Activated CD4-positive, alpha-beta T cell treated with anti-CD3 and anti-CD28 coated beads, Interleukin-2, amount 50 U/mL, for 48 hours (primary cell): ENCODE data around the gene TIAM2.

Experiments
- DNase-seq, 2 experiments: peaks; one replicate each; pipeline ENCODE4 v3.0.0-alpha.2; 2020

Gene TIAM2

DNA sequence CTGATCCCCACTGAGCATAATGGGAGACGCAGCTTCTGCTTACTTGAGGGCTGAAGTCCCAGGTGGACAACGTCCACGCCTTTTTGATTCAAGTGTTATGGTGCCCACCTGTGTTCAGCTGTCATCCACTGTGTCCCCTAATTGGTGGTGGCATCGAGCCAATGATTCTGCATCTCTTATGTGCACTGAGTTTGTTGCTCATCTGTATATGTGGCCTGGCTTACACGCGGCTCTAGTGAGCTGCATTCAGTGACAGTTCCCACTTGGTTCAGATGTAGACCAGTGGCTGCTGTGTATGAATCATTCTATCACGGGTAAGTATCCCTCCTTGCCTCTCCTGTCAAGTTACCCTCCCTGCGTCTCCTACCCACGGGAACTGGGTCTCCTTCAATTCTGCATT, 137.5 kb downstream of the TIAM2 start:
- no peak for DNase-seq

DNA sequence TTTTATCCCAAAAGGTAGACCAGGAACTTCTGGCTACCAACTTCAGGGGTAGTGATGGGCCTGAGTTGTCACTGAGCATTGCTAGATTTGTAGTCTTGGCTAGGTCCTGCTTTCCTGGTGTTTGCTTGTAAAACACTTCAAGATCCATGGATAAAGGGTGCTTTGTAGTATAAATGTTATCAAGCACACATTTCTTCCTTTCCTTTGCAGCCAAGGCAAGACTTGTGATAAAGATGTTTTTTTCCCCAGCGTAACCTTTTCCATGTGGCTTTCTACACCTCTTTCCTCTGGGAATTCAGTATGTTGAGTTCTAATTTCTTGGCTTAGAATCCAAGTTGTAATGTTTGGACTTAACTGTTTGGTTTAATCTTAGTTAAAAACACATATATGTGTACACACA, 145.9 kb downstream of the TIAM2 start:
- DNase-seq, result no peak

DNA sequence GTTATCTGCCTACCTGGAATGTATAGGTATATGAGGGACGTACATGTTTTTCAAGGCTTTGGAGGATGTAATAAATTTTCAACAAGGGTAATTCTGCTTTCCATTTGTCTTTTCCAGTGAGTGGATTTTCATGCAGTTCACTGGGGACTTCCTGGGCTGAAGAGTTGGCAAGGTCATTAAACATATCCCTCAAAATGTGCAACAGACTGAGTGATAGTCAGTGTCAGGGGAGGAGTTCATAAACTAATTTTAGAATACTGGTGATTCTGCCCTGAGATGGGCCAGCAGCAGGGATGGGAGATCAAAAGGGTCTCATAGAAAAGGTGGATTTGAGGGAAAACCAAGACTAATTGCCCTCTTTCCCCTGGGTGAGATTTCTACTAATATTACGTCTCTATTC, 146.4 kb downstream of the TIAM2 start:
- no peak for DNase-seq

DNA sequence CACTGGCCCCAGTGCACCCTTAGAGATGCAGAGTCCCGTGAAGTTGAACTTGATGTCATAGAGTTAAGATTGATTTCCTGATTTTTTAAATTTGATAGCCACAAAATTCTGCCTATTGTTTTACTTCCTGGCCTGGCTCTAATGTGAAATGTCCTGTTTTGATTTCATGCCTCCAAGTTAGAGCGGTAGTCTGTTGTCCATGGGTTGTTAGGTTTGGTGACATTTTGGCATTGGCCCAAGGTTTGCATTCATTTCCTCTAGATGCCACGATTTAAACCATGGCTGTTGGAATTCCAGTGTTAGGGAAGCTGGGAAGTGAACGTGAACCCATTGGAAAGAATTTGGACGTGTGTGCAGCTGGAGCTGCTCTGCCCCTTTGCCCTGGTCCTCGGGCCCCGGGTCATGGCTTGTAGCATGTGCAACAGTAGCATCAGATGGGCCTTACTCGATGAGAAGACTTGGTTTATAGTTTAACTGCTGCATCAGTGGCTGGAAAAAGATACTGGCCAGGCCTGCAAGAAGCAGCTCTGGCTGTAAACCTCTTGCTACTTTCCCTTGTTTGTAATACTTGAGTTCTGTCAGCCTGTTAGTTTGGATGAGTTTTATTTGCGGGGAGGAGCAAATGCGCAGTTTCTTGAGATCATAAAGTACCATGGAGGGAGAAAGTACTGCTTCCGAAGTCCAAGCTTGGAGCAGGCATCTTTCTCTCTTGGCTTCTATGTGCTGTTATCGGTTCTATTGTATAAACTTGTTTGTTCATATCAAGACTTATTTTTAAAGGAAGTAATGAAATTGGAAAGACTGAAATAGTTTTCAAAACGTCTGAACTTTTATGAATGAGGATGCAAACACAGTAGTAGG, 147.3 kb downstream of the TIAM2 start:
- no peak for DNase-seq

DNA sequence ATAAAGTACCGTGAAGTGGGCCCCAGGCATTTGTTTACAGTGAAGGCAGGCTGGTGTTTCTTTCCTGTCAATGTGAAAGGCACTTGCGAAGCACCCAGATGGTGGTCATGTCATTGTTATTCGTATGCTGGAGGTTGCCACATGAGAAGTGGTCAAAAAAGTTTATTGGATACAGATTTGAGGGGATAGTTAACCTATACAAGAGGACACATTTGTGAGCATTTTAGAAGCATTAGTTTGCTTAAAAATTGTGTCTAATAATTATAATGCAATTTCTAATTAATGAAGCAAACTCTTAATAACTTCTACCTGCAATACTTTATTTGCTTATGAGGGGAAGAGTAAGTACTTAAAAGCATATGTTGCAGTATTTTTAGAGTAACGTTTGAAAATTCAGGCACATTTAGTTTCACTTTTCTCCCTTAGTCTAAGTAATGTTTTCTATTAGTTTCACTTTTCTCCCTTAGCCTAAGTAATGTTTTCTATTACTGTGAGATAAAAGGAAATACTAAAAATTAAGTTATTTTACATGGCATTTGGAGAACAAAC, 148.0 kb downstream of the TIAM2 start:
- DNase-seq, result no peak

DNA sequence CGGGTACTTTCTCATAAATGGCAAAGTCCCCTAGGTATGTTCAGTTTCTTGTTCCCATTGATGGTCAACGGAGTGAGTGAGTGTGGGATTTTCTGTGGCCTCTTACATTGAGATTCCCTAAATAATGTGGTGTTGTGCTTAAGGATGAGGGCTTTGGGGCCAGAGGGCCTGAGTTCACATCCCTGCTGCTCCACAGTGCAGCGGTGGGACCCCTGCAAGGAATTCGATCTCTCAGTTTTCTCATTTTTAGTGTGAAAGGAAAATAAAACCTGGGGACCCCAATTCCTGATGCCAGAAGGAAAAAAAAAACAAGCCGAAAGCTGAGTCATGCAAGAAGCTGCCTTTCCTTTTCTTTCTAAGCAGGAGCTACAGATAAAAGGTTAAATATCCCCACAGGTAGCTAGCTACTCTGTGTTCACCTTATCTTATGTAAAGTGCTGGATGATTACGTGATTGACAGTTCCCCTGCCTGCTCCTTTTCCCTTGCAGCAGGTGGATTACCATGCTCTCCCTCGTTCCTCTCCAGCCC, 148.5 kb downstream of the TIAM2 start:
- no peak for DNase-seq

DNA sequence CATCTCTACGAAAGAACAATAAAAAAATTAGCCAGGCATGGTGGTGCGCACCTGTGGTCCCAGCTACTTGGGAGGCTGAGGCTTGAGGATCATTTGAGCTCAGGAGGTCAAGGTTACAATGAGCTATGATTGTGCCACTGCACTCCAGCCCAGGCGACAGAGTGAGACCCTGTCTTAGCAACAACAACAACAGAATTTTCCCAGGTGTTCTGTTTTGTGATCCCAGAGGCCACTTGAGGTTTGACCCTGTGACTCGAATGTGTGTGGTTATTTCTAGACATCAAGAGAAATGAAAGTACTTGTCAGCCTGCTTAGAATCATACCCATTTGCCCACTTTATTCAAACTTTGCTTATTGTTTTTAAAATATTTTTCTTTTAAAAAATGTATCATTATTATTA, 151.1 kb downstream of the TIAM2 start:
- no peak for DNase-seq

DNA sequence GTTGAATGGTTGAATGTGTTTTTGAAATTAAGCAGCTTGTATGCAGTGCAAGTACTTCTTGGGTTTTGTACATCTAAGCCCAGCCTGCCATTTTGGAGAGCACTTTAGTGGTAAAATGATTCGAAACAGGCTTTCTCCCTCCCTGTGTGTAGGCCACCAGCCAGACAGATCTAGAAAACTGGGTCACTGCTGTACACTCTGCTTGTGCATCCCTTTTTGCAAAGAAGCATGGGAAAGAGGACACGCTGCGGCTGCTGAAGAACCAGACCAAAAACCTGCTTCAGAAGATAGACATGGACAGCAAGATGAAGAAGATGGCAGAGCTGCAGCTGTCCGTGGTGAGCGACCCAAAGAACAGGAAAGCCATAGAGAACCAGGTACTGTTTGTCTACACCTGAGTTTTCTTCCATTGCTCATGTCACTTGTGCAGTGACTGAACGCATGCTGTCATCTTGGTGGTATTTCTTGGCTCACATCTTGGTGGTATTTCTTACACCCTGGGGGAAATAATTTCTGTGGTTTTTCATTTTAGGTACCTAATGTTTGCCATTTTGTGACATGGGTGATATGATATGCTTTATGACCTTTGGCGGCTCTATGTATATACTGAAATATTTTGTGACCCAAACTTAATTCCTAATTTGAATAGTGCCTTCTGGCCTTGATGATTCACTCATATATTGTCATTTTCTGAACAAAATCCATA, 153.0 kb downstream of the TIAM2 start:
- DNase-seq, result no peak

DNA sequence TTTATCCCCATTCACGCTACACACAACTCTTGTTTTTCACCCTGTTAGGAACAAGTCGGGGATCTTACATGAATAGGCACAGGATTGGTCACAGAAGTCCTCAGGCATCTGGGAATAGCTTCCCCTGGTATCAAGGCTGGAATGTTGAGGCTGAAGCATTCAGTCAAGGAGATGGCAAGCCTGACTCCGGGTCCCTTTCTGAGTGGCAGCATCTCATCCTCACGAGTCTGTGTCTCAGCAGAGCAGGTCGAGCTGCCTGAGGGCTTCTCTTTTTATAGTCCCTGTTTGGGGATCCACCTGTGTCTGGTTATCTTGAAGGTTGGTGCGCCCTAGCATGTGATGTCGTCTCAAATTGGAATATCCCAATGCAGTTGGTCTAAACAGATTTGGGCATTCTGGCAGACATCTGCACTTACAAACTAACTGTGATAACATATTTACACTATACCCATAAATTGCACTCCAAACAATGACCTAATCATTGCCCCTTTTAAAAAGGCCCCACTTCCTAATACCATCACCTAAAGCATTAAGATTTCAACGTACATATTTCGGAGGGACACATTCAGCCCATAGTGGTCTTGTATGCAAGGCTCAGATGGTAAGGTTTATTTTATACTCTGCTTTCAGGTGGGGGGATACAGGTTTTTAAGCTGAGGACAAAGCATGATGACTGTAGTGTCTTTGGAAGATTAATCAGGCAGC, 156.0 kb downstream of the TIAM2 start:
- no peak for DNase-seq

DNA sequence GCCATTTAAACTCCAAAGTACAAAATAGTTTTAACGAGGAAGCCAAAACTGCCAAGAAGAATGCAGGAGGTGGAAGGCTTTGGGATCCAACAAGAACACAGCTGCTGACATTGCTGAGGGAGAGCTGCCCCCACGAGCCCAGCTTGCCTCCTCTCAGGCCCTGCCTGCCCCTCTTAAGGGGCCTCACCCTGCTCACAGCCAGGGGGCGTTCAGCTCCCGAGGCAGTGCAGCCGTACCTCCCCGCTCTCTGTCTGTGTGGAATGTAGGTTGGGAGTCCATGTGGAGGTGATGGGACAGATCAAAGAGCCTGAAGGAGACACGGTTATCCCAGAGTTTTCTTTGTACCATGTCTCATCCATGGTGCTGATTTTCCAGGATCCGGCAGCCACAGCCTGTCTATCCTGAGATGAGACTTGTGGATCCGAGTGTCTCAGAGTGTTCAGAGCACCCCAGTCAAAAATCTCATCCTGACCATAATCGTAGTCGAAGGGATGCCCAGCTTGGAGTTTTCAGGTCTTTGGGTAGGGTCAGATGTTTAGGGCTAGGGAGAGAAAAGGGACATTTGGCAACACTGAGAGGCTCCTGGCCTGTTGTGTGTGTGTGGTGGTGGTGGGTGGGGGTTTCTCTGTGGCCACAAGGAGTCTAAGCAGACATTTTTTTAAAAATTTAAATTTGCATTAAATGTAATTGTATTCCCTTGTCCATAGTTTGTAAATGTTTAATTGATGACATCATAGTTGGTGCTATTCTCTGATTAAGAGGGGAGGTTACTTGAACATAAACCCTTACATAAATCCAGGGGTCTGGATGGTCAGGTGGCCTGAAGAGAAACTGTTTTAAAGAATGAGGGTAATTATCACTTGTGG, 157.3 kb downstream of the TIAM2 start:
- no peak for DNase-seq

DNA sequence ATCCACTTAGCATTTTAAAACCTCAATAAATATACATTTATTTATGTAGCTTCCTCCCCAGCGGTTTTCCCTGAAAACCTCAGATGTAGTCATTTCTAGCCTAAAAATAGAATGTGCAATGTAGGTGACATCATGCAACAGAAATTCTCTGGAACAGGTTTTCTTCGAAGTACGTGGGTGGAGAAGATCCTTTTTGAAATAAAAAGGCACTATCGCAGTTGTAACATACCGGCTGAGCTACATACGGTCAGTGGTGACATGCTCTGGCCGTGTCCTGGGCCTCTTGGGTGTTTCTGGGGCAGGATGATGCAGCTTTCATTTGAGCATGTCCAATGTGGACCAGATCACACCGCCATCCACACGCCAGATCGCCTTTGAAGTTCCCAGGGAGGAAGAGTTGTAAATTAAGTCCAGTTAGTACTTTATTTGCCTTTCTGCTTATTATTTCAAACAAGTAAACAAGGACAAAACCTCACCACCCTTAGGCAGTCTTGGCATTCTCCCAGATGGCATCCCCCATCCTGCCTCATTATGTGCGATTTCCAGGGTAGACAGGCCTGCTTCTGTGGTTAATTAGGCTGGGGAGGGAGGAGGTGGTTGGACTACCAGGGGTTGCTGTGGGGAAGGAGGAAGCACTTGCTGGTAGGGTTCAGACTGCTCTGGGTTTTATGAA, 159.2 kb downstream of the TIAM2 start:
- DNase-seq, result peak; percentile 42 to 59

DNA sequence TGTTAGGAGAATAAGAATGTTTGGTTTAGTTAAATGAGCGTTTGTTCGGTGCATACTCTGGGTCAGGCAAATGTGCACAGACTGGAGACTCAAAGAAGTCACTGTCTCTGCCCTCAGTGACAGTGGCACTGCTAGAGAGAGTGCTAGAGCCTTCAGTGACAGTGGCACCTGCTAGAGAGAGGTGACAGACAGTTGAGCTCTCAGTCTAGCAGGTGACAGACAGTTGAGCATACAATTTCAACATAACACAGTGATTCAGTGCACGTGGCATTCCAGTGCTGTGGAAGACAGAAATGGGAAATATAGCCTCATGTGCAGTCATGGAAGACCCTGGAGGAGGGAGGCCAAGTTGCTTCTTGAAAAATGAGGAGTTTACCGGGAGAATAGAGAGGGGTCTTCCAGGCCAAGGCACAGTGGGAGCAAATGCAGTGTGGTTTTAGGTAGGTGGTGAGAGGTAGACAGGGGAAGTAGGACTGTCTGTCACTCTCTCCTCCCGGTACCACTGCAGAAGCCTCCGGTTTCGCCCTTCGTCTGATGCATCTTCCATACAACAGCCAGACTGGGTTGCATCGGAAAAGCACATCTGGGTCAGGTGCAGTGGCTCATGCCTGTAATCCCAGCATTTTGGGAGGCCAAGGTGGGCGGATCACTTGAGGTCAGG, 160.8 kb downstream of the TIAM2 start:
- DNase-seq, result no peak

DNA sequence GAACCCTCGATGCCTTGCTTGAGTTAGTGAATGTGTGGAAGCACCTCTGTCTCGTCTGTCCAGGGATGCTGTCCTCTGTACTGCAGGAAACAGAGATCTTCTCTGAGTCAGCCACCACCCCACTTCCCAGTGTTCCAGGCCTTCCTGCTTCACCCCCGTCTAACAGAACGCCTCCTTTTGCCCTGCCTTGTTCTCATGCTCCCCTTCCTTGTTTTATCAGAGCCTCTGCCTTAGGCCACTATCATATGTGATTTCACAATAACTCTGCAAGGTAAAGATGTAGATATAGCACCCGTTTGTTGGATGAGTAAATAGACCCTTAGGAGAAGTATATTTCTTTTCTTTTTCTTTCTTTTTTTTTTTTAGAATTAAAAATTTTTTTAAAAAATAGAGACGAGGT, 162.0 kb downstream of the TIAM2 start:
- DNase-seq, result no peak

DNA sequence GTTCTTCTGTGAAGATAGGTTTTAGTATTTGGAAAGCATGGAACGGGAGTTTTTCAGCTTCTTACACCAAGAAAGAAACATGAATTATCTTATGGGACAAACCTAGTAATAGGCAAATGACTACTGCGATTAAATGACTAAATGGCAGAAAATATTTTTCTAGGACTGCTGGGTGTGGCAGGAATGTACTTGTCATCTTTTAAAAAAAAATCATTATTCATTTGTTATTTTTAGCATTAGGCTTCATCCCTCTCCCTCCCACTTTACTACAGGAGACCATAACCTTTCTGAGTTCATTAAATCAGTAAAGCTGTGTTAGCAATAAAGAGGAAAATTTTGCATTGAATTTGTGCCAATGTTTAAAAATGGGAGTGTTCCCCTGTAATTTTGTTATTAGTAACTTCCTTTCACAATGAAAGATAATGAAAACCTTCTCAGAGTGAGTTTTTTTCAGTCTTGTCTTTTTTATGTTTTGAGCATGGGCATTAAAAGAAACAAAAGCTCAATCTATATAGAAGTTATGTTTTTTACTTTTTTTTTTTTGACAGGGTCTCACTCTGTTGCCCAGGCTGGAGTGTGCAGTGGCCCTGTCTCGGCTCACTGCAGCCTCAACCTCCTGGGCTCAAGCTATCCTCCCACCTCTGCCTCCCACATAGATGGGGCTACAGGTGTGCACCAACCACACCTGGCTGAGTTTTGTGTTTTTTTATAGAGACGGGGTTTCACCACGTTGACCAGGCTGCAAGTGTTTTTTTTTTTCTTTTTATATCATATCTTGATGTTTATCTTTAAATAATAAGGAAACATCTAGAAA, 163.1 kb downstream of the TIAM2 start:
- DNase-seq, result no peak

DNA sequence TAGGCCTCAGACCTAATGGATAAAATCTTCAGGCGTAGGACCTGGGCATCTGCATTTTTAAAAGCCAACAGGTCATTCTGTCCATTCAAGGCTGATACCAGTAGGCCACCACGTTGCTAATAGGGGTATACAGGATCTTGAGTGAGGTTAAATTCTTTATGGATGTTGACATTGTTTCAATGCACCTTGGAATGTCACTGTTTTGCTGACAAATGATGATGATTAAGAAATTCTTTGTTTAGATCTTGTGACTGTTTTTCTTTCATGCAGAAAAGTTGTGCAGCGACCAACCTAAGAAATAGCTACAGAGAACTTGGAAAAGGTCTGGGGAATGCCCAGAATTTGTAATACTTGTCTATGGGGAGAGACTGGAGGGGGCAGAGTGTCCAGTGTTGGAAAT, 167.6 kb downstream of the TIAM2 start:
- DNase-seq, result no peak

DNA sequence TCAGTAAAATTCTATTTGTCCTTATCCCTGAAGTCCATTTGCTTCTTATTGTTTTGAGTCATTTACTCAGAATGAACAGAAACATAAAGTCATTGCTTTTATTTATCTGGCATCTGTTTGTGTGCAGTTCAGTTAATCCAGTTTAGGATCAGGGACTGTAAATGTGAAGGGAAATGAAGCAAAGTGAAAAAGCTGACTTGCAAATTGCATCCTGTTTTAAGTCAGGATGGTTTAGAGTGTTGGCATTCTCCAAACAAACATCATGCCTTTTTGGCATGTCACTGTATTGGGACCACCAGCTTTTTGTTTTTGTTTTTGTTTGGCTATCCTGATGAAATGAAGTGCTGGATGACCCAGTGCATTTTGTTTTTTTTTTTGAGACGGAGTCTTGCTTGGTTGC, 168.5 kb downstream of the TIAM2 start:
- no peak for DNase-seq

DNA sequence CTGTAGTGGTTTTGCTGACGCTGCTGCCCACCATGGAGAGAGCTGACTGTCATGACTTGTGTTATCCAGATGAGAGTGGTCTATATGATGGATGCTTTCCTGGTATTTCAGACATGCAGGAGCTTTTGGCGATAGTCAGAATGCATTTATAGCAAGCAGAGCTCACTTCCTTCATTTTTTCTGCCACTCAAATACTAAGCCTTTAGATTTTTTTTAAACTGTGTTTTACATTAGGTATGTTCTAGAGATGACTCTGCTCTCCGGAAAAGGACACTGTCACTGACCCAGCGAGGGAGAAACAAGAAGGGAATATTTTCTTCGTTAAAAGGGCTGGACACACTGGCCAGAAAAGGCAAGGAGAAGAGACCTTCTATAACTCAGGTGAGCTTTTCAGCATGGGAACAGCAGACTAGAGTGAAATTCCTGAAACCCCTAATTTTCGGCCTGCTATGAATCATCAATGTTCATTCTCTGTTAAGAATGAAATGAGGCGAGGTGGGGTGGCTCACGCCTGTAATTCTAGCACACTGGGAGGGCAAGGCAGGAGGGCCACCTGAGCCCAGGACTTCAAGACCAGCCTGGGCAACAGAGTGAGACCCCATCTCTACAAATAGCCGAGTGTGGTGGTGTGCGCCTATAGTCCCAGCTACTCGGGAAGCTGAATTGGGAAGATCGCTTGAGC, 170.1 kb downstream of the TIAM2 start:
- no peak for DNase-seq

DNA sequence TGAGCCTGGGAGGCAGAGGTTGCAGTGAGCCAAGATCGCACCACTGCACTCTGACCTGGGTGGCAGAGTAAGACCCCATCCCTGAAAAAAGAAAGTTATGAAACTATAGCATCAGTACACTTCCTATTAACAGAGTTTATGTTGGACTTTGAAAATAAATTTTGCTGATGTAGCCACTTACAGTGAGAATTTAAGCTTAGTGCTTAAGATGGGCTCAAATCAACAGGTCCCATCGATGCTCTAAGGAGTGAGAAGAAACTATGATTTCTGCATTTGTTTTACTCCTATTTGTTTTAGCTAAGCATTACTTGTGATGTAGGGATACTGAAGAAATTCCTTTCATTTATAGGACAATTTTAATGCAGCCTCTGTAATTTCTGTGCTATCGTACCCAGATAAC, 175.4 kb downstream of the TIAM2 start:
- DNase-seq, result no peak

DNA sequence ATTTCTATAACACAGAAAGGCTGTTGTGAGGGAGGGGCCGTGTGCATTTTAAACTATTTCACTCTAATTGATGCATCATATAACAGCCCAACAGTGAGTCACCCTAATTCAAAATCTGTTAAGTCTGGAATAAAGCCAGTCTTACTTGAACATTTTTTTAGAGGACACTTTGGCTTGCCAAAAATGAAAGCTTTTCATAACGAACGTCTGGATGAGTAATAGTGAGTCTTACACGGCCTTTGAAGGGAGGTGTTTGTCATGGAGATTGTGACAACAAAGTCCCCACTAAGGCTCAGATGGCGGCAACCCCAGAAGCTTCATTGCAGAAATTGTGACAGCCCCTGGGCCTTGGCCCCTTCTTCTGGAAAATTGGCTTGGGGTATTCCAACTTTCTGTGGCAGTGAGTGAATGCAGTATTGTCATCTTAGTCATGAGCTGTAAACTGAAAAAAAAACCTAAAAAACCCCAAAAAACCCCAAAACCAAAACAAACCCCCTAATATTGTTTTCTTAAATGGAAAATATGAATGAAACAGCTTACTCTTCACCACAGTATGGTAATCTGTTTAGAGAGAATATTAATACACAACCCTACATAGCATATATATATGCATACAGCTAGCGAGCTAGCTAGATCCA, 176.1 kb downstream of the TIAM2 start:
- DNase-seq, result peak; percentile 84 to 90
